HK-2 (cell line): ENCODE data around the gene MYBPHL.
A peak's percentile ranks its signal among the peaks of the same experiment; 100 is the strongest.
"Not testable (repeated sequence)": the region's sequence is repeated elsewhere in the genome, so short reads cannot be mapped to it uniquely, and the experiment has no call there.

Source experiments
- DNase-seq: peaks from one replicate; pipeline ENCODE4 v3.0.0-alpha.2; 2018; ENCODE audit not compliant: unreplicated experiment

MYBPHL gene

GRCh38 chr1:109307274-109308021 is 637 bp upstream of the MYBPHL start:
- no peak for DNase-seq

GRCh38 chr1:109305991-109306390 is 820 bp downstream of the MYBPHL start:
- DNase-seq, result not testable (repeated sequence)

GRCh38 chr1:109304226-109304920 is 2.4 kb downstream of the MYBPHL start:
- no peak for DNase-seq

GRCh38 chr1:109301874-109302273 is 4.9 kb downstream of the MYBPHL start:
- DNase-seq, result no peak

- DNase-seq, result no peak
Observed at GRCh38 chr1:109300650-109301151, 6.1 kb downstream of the MYBPHL start.

- DNase-seq, result no peak
Observed at GRCh38 chr1:109299558-109300343, 7.1 kb downstream of the MYBPHL start.

GRCh38 chr1:109298666-109299557 is 7.9 kb downstream of the MYBPHL start:
- DNase-seq, result no peak

GRCh38 chr1:109296782-109297181 is 10.0 kb downstream of the MYBPHL start:
- no peak for DNase-seq

- DNase-seq, result no peak
Observed at GRCh38 chr1:109295712-109296415, 10.9 kb downstream of the MYBPHL start.

GRCh38 chr1:109294481-109294880 is 12.3 kb downstream of the MYBPHL start:
- no peak for DNase-seq

- DNase-seq, result no peak
Observed at GRCh38 chr1:109293026-109293425, 13.8 kb downstream of the MYBPHL start.

- DNase-seq, result no peak
Observed at GRCh38 chr1:109292364-109292763, 14.4 kb downstream of the MYBPHL start.

- DNase-seq, result no peak
Observed at GRCh38 chr1:109290998-109291397, 15.8 kb downstream of the MYBPHL start.

GRCh38 chr1:109290137-109290536 is 16.7 kb downstream of the MYBPHL start:
- DNase-seq, result no peak

GRCh38 chr1:109286762-109287161 is 20.0 kb downstream of the MYBPHL start:
- DNase-seq, result not testable (repeated sequence)

- DNase-seq, result no peak
Observed at GRCh38 chr1:109283748-109284600, 22.8 kb downstream of the MYBPHL start.

GRCh38 chr1:109282952-109283747 is 23.7 kb downstream of the MYBPHL start, which contains the start of gene PSRC1:
PSRC1 (minus strand) TSS chr1:109283145.
- peak; percentile 97 for DNase-seq

- DNase-seq, result no peak
Observed at GRCh38 chr1:109282497-109282951, 24.3 kb downstream of the MYBPHL start.
